WERI-Rb-1 (cell line): ENCODE results near the gene CHIA.

Experiments
- DNase-seq: peaks from one replicate; pipeline ENCODE4 v3.0.0-alpha.2; 2020
- H3K27ac ChIP-seq: fragments of 250-450 bp; sonication (Bioruptor Pico); 2 replicates; pipeline ENCODE4 v1.5.1; 2020; ENCODE audit warnings: mild to moderate bottlenecking, moderate library complexity
- H3K27me3 ChIP-seq: fragments of 250-450 bp; sonication (Bioruptor Pico); 2 replicates; pipeline ENCODE4 v1.5.1; 2021; ENCODE audit warnings: mild to moderate bottlenecking, low read depth, moderate library complexity; ENCODE audit not compliant: insufficient read depth, severe bottlenecking
- H3K36me3 ChIP-seq: fragments of 250-450 bp; sonication (Bioruptor Pico); 2 replicates; pipeline ENCODE4 v1.5.1; 2020; ENCODE audit warnings: mild to moderate bottlenecking, moderate library complexity
- H3K4me3 ChIP-seq: 2 replicates; pipeline ENCODE4 v1.5.1; 2011; ENCODE audit warnings: low read depth, mild to moderate bottlenecking, control low read depth, low read length
- H3K9me3 ChIP-seq: fragments of 250-450 bp; sonication (Bioruptor Pico); 2 replicates; pipeline ENCODE4 v1.5.1; 2021; ENCODE audit warnings: mild to moderate bottlenecking, moderate library complexity; ENCODE audit not compliant: severe bottlenecking
- TF ChIP-seq, protein P1 (sequence below): IDR thresholded peaks from 2 replicates; pipeline ENCODE4 v1.5.1; 2011; ENCODE audit warnings: low read depth, mild to moderate bottlenecking, control low read depth, inconsistent platforms, low read length

The CHIA gene

GRCh38 chr1:111290630-111291029 is at the start of gene CHIA:
TSS of gene CHIA (plus strand) at chr1:111290851. CDS start at chr1:111310468, 19,617 bp downstream.
- Histone ChIP-seq H3K27ac (no peak within 1 kb of the TSS), H3K9me3 (peaks cover under 1% of the 10 kb centered on the region), H3K27me3 (peaks cover 20% of the 10 kb centered on the region), H3K4me3 (no peak within 1 kb of the TSS), H3K36me3 (no peaks in the 10 kb centered on the region)
- TF ChIP-seq, protein P1, sequence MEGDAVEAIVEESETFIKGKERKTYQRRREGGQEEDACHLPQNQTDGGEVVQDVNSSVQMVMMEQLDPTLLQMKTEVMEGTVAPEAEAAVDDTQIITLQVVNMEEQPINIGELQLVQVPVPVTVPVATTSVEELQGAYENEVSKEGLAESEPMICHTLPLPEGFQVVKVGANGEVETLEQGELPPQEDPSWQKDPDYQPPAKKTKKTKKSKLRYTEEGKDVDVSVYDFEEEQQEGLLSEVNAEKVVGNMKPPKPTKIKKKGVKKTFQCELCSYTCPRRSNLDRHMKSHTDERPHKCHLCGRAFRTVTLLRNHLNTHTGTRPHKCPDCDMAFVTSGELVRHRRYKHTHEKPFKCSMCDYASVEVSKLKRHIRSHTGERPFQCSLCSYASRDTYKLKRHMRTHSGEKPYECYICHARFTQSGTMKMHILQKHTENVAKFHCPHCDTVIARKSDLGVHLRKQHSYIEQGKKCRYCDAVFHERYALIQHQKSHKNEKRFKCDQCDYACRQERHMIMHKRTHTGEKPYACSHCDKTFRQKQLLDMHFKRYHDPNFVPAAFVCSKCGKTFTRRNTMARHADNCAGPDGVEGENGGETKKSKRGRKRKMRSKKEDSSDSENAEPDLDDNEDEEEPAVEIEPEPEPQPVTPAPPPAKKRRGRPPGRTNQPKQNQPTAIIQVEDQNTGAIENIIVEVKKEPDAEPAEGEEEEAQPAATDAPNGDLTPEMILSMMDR, result no peak
- no peak for DNase-seq

DNA sequence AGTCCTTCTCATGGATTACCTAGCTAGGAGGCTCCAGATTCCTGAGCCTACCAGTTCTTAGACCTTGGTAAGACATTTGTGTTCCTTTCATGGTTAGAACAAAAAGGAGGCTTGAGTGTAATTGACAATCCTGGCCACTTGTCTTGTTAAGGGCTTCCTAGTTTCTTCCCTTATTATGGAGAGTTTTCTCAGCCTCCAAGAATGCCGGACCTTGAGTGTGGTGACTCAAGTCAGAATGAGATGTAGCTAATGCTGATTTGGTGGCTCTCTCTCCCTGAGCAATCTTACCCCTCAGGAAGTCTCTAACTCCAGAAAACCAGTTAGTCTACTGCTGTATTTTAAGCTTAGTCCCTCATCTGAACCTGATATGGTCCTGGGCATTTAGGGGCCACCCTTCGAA is 48.9 kb upstream of the CHIA start:
- H3K27ac ChIP-seq, result no peak overlapping the region
- no peaks in the 10 kb centered on the region for H3K9me3 ChIP-seq
- TF ChIP-seq, protein P1, result no peak

GRCh38 chr1:111242805-111243523 is 47.7 kb upstream of the CHIA start:
- H3K27me3 ChIP-seq, result peaks cover 11% of the 10 kb centered on the region
- no peak overlapping the region for H3K27ac ChIP-seq
- no peaks in the 10 kb centered on the region for H3K36me3 ChIP-seq
- TF ChIP-seq, protein P1, result no peak
- no peak for DNase-seq
- no peaks in the 10 kb centered on the region for H3K9me3 ChIP-seq
- H3K4me3 ChIP-seq, result no peak overlapping the region

More for the DNA sequence above, 48.9 kb upstream of the CHIA start:
- Histone ChIP-seq H3K4me3 (no peak overlapping the region), H3K27me3 (peaks cover 11% of the 10 kb centered on the region), H3K36me3 (no peaks in the 10 kb centered on the region)
- DNase-seq, result no peak

- DNase-seq, result no peak
These were observed 43.4 kb upstream of the CHIA start for GRCh38 chr1:111247125-111247838.

GRCh38 chr1:111249960-111250359 is 40.7 kb upstream of the CHIA start:
- Histone ChIP-seq H3K36me3 (no peaks in the 10 kb centered on the region), H3K27me3 (peaks cover 11% of the 10 kb centered on the region), H3K4me3 (no peak overlapping the region), H3K9me3 (no peaks in the 10 kb centered on the region), H3K27ac (no peak overlapping the region)
- TF ChIP-seq, protein P1, result no peak
- DNase-seq, result no peak

More at GRCh38 chr1:111247125-111247838, 43.4 kb upstream of the CHIA start:
- TF ChIP-seq, protein P1, result no peak
- Histone ChIP-seq H3K27ac (no peak overlapping the region), H3K9me3 (no peaks in the 10 kb centered on the region), H3K36me3 (no peaks in the 10 kb centered on the region), H3K4me3 (no peak overlapping the region), H3K27me3 (peaks cover 18% of the 10 kb centered on the region)
